HL-60/S4 treated with retinoic acid at 250 ng/mL for 4 days and 3 days (cell line): ENCODE results near the gene PLXNA2.

Experiments used
- in situ Hi-C: fragments of 300-500 bp; cut with MboI; formaldehyde crosslinking; loops from 2 replicates; pipeline ENCODE4 v1.7.0; 2022; ENCODE audit warnings: low sequenced_read_pairs

PLXNA2 gene

DNA sequence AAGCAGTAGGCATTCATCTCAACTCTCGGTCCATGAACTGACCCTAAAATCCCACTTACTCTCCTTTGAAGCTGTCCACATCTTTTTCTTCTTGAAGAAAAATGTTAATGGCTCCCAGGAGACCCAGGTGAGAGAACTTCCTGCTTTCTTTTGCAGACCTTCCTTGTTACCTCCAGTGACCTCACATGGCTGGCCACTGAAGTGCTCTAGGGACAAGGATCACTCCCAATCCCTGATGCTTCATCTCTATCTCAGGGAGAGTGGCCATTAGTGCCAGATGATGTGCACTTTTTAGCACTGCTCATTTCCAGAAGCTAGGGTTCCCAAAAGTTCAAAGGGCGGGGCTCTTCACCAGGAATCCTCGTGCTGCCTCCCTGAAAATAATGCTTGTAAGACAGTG lies 16.2 kb downstream of the PLXNA2 start:
- in situ Hi-C loops: loop anchor here (25.0 kb wide), 1 partner anchor 216 kb away; no protein-coding TSS in a partner anchor

DNA sequence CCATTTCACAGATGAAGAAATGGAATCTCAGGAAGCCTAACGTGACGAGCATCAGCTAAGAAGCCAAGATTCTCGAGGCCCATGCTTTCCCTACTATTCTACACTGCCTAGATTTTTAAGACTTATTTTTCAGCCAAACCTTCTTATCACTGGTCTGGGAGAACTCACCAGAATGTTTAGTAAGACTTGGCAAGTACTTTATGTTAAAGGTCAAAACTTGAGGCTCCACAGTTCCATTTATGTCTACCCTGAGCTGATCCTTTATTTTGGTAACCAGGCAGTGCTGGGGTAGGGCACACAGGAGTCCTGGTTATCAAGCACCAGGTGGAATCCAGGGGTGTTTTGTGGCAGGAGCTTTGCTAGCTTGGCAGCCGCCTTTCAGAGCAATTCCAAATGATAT lies 16.8 kb downstream of the PLXNA2 start:
- in situ Hi-C loops: loop anchor here (25.0 kb wide), 1 partner anchor 215 kb away; no protein-coding TSS in a partner anchor

DNA sequence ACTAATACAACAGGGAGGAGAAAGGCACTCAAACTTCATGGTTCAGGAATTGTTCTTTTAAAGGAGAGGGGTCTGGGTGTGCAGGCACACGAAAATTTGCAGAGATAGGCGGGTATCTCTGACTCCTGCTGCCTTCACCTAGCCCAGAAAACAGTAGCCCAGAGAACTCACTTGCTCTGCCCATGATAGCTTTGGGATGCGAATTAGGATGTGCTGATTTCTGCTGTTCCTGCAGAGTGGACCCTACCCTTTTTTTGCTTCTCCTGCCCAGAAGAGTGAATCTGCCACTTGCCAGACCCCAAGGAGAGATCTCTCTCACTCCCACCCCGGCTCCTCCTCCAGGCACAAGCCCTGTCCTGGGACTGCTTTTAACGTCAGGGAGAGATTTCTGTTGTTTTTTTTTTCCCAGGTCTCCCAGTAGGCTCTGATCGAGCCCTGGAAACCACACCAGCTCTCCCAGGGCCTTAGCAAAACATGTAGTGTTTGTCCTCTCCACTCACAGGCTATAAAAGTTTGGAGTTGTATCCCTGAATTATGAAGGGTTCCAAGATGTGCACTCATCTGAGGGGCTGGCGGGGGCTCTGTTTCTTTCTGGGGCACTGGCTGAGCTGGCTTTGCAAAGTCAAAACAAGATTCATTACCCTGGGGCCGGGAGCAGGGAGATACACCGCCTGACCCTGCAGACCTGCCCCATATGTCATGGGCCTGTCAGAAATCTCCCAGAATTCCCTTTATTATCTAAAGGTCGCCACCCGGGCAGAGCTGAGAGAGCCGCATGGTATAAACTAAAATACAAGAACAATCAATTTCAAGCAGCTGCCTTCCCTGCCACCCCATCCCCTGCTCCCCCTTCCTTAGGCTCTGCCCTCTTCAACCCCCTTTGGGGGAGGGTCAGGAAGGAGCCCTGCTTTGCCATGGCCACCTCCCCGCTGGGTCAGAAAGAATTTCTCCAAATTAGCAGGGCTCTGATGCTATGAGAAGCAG lies 17.9 kb downstream of the PLXNA2 start:
- in situ Hi-C loops: loop anchor here (25.0 kb wide), 1 partner anchor 214 kb away; no protein-coding TSS in a partner anchor

DNA sequence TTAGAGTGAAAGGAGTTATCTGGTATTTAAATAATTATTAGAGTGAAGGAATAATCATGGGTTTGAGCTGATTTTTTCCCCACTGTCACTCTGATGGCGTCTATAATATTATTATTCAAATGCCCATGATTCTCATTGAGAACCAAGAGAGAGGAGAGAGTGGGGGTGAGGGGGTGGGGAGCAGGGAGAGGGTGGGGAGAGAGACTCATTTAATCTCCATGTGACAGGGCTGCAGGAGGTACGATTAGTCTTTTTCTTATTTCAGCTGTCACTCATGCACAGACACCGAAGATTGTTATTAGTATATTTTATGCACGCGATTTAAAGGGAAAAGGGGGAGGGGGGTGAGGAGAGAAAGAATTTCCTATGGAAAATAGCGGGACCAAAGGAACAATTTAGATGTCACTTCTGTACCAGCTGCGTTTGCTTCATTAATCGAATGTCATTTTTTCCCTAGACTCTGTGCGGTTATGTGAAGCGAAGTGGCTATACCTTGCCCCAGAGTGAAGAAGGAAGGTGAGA lies 19.9 kb downstream of the PLXNA2 start:
- in situ Hi-C loops: no loop called here

DNA sequence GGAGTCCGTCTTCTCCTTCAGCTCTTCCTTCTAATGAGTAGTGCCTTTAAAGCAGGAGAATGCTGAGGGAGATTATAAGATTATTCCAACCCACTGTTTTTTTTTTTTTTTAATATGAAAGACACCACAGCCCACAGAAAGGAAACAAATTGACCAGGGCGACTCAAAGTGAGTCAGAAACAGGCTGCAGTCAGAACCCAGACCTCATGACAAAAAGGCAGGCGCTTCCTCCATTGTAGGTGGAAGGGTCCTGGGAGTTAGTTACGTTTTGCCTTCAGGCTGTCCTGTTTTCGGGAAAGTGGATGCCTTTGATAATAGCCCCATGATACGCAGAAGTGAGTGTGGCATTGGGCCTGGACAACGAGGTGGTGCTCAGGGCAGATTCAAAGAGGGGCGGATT lies 21.0 kb downstream of the PLXNA2 start:
- in situ Hi-C loops: no loop called here

DNA sequence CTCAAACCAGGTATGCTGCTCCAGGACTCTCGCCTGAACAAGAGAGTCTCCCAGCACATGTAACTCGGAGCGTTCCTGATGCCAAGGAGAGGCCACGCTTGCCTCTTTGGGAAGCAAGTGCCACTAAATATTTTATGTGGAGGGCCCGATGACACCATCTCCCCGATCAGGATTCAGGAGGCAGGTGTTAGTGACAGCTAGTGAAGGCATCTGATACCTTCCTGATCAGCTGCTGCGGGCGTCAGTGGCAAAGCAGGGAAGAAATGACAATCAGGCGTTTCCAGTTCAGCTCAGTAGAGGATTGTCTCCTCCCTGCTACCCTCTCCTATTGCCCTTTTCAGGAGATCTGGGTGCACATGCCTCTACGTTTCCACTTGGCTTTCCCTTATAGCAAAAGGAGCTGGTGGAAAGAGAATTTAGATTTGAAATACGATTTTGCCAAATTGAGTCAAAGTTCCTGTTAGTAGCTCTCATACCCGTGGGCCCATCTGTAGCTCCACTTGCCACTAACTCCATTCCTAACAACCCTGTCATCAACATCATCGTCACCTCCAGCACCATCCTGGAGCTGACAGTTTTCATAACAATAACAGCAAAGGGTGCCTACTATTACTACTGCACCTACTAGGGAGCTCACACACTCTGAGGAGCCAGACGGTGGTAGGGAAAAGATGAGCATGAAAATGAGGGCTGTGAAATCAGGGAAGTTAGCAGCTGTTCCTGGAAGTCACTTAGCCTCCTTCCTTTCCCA lies 21.6 kb downstream of the PLXNA2 start:
- in situ Hi-C loops: no loop called here

DNA sequence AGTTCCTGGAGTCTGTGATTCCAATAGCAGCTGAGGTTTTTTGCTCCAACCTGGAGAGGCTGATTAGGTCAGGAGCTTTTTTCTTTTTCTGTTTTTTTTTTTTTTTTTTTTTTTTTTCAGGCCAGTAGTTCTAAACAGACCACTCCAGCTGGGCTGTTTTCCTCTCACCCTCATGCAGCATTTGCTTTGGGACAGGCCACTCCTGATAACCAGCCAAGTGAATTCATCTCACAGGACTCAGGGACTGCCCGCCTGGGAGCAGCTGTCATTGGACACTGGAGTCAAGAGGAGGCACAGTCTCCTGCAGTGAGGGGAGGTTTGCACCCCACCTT lies 22.9 kb downstream of the PLXNA2 start:
- in situ Hi-C loops: no loop called here

DNA sequence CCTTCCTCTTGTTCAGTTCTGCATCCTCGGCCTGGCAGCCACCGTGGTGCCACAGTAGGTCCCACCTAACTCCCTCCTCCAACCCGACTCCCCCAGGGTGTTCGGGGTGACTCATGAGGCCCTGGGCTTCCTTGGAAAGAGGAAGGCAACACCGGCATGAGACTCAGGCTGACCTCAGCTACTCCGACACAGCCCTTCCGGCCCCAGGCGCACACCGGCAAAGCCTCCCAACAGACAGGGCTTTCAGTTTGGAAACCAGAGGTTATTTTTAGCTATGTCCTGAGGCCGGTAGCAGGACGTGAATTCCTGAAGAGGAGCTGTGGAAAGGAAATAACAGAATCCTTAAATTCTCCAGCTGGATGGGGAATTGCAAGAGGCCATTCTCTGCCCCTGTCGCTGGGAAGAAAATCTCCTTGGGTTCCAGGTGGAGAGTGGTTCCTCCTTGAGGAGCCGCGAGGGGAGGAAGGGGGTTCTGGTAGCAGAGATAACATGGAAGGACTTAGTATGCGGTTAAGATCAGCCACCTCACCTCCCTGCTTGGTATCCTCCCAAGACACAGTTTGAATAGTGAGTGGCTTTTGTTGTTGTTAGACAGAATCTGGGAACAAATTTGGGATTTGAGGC lies 24.4 kb downstream of the PLXNA2 start:
- in situ Hi-C loops: no loop called here

DNA sequence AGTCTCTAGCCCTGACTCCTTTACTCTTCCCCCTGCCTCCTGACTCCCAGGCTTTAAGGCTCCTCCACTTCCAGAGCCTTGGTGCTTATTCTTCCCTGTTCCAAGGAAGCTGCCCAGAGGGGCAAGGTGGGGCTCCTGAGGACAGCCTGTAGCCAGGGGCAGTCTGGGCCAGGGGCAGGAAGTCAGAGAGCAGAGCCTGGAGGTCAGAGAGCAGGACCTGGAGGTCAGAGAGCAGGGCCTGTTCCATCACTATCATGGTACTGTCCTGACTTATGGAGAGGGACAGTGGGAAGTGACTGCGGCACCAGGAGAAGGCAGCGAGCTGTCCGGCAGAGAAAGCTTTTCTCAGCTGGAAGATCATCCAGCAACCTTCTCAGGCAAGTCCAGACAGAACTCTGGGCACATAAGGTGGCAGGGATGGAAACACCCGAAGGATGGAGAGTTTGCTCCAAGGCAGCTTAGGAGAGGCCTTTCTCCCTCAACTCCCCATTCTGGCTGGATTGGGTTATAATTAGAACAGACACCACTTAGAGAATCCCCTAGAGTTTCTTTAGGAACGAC lies 25.0 kb downstream of the PLXNA2 start:
- in situ Hi-C loops: no loop called here

DNA sequence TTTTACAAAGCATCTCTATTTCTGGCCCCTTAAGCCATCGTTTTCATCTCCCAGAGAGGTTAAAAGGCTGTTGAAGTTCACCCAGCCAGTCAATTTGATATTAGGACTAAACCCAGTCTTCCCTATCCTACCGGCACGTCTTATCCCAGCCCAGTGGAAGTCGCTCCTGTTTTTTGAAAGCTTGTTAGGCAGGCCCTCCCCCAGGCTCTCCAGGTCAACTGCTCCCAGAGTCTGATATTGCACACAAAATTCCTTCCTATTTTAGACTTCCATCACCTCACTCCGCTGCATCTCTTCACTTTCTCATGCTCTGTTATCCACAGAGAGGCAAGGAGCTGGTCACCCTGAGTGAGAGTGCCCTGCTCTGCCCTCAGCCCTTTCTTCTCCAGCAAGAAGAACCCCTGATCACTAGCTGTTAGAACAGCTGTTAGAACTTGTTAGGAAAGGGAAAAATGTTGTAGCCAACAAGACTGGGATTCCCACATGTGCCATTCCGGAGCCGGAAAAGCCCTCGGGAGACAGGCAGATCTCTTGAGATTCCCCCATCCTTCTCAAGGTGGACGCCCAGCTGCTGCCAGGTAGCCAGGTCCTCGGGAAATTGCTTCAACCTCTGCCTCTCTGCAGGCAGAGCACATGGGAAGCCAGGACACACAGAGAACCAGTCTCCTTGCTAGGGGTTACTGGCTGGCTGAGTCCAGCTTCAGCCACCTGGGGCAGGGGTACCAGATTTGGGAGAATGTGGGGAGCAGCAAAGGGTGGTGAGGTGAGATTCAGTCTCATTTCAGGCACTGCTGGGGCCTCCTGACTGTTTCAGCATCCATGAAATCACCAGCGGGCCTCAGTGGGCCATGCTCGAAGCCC lies 25.7 kb downstream of the PLXNA2 start:
- in situ Hi-C loops: no loop called here

DNA sequence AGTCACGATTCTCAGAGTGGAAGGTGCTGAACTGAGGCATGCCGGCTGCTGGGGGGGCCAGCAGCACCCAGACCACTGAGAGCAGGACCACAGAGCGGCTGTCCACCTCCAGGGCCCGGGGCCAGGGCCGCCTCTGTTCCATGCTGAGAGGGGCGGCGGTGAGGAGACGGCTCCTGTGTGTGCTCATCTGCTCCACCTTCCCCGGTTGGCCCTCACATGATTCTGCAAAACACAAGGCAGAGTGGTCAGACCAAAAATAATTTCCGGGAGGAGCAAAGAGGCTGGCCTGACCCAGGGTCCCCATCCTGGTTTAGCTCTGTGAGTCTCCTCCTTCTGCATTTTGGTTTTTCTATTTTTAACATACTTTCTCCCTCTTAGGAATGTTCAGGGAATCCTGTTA lies 26.4 kb downstream of the PLXNA2 start:
- in situ Hi-C loops: no loop called here

DNA sequence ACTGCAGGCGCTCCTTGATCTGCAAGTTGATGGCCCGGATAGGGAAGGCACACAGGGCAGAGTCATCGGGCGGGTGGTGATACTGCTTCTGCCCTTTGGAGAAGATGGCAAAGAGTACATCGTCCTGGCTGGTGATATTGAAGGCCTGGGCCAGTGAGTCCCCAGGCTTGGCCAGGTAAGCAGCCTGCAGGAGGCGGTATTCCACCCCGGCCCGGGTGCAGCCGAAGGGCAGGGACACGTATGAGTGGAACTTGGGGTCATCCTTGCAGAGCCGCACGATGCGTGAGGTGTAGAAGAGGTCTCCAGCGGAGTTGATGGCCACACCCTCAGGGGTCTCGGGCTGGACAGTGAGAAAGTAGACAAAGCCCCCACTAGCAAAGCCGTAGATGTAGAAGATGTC lies 27.4 kb downstream of the PLXNA2 start:
- in situ Hi-C loops: no loop called here

DNA sequence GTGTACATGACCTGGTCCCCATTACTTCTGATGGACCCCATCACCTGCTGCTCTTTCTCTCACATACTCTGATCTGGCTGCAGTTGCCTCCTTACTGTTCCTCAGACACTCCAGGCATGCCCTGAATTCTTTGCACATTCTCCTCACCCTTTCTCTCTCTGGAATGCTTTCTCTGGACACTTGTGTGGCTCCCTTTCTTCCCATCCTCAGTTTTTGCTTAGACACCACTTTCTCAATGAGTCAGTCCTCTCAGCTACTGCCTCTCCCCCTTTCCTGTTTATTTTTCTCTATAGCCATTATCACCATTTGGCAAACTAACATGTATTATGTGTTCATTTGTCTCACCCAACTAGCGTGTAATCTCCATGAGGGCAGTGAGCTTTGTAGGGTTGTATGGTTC lies 28.1 kb downstream of the PLXNA2 start:
- in situ Hi-C loops: no loop called here

DNA sequence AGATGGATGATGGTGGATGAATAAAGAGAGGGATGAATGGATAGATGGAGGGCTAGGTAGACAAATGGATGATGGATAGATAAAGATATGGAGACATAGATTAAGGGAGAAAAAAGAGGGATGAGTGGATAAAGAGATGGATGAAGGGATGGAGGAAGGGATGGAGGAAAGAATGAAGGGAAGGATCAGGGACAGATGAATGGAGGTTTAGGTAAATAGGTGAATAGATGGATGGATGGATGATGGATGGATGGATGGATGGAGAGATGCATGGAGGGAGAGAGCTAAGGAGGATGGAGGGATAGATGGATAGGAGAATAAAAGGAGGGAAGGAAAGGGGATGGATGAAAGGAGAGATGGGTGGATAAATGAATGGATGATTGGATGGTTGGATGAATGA lies 28.8 kb downstream of the PLXNA2 start:
- in situ Hi-C loops: no loop called here

DNA sequence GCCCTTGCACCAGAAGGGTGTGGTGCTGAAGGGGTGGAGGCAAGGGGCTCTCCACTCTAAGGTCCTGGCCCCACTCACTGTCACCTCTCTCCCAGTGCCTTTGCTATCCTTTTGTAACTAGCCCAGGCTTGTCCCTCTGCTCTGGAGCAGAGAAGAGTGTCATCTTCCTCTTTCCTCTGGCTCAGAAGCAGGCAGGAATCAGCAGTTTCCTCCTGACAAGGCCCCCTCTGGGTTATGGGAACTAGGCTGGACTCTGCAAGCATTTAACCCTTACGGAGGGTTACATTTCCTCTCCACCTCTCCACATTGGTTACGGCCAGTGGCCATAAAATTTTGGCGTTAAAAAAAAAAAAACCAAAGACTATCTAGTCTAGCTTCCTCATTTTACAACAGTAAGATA lies 30.4 kb downstream of the PLXNA2 start:
- in situ Hi-C loops: no loop called here

DNA sequence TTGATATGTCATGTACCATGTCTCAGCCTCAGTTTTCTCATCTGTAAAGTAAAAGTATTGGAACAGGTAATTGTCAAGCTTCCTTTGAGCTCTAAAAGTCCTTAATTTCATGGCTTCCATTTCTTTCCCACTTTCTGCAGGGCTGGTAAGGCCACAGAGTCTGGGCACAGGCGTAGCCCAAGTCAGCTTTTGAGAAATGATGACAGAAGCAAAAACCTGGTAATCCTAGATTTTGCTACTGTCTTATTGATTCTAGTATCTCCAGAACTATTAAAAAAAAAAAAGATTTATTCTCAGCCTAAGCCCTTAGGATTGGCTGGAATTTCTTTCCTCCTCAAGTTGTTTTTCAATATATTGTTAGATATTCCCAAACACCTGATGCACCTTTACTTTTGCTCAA lies 31.3 kb downstream of the PLXNA2 start:
- in situ Hi-C loops: no loop called here

DNA sequence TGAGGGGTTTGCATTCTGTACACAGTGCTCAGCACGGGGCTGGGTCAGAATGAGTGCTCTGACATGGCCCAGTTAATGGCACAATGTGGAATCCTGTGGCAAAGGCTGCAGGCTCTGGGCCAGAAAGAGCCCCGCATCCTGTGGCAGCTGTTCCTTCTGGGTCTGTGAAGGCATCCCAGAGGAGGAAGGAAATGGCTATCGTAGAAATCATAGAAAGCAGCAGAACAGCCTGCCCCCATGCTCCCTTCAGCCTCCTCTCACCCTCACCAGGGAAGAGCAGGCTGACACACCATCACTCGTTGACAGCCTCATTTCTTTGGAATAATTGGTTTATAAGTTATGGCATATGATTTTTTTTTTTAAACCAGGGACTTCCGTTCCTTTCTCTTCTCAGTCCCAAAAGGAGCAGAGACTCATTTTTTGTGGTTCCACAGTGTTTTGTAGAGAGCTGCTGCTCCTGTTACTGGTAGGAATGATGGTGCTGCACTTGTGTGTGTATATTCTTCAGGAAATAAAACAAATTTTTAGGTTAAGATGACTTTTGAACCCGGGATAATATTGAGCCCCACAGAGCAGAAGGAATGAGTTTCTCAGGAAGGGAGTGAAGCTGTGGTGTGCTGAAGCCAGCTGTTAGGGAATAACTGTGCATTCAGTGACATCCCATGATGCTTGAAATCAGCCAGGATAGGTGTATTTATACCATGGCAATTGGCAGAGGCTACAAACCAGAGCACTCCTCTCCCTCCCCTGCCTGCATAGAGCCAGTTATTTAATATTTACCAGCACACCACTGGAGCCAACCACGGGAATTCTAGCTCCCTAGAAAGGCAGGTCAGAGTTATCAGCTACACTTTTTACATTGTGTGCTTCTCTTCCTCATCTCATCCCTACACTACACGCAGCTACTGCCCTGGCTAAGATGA lies 32.0 kb downstream of the PLXNA2 start:
- in situ Hi-C loops: no loop called here

DNA sequence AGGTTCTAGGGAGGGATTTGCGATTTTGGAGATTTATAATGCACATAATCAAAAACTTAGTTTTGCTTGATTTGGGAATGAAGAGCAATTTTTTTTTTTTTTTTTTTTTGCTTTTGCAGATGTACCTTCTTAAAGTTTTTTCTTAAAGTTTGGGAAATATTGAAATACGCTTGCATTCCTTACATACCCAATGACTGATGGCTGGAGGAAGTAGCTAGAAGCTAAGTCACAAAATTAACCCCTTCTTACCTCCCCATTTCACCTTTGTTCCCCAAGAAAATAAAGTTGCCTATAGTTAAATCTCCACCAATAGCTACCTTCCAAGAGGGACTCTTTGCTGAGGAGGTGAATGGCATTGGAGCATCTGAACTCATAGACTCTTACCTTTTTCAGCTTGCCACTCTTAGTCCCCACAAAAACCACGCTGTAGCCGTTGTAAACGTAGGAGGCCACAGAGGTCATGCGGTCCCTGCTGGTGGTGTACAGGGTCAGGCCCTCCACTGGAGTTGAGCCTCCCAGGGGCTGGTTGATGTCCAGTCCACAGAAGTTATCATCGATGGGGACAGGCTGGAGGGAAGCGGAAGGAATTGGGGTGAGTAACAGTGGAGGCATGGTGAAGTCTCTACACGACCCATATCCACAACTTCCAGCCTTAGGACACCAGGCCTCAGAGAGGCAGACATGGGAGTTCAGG lies 34.1 kb downstream of the PLXNA2 start:
- in situ Hi-C loops: no loop called here
